Right kidney (tissue), 1 donor: Measurements from ENCODE around the gene PIEZO1.

ENCODE experiments used
- DNase-seq: peaks from one replicate; pipeline ENCODE4 v3.0.0-alpha.2; 2016

Gene PIEZO1

GRCh38 chr16:88735616-88736015, 49.4 kb downstream of the PIEZO1 start:
- no peak for DNase-seq

GRCh38 chr16:88735121-88735520, 49.9 kb downstream of the PIEZO1 start:
- no peak for DNase-seq

- no peak for DNase-seq
Observed at GRCh38 chr16:88734361-88734728, 50.7 kb downstream of the PIEZO1 start.

GRCh38 chr16:88733630-88734360, 51.2 kb downstream of the PIEZO1 start:
- no peak for DNase-seq

GRCh38 chr16:88732961-88733294, 52.1 kb downstream of the PIEZO1 start:
- no peak for DNase-seq

- no peak for DNase-seq
Observed at GRCh38 chr16:88732172-88732960, 52.7 kb downstream of the PIEZO1 start.

GRCh38 chr16:88731699-88732098, 53.3 kb downstream of the PIEZO1 start:
- DNase-seq, result no peak

GRCh38 chr16:88730632-88731607, 54.1 kb downstream of the PIEZO1 start:
- DNase-seq, result no peak

- DNase-seq, result no peak
Observed at GRCh38 chr16:88727871-88728270, 57.1 kb downstream of the PIEZO1 start.

- DNase-seq, result no peak
Observed at GRCh38 chr16:88726981-88727380, 58.0 kb downstream of the PIEZO1 start.

GRCh38 chr16:88726408-88726749, 58.6 kb downstream of the PIEZO1 start:
- no peak for DNase-seq

- no peak for DNase-seq
Observed at GRCh38 chr16:88725609-88726407, 59.2 kb downstream of the PIEZO1 start.

GRCh38 chr16:88724855-88725555, 60.0 kb downstream of the PIEZO1 start:
- no peak for DNase-seq

- no peak for DNase-seq
Observed at GRCh38 chr16:88723911-88724310, 61.1 kb downstream of the PIEZO1 start.

GRCh38 chr16:88723507-88723887, 61.5 kb downstream of the PIEZO1 start:
- no peak for DNase-seq

- no peak for DNase-seq
Observed at GRCh38 chr16:88722784-88723506, 62.1 kb downstream of the PIEZO1 start.

- DNase-seq, result no peak
Observed at GRCh38 chr16:88721815-88722755, 62.9 kb downstream of the PIEZO1 start.

- no peak for DNase-seq
Observed at GRCh38 chr16:88721236-88721635, 63.8 kb downstream of the PIEZO1 start.

- no peak for DNase-seq
Observed at GRCh38 chr16:88720396-88720970, 64.5 kb downstream of the PIEZO1 start.
